Myocyte (in vitro differentiated cells): ENCODE measurements around the gene TMEM126B. TPM values are rescaled to one million over a fixed set of nuclear protein-coding genes. Genes with fewer than 3 reads are reported as not detected.

ENCODE experiments used
- DNase-seq: peaks from one replicate; pipeline ENCODE4 v3.0.0-alpha.2; 2012; ENCODE audit warnings: low read depth
- total RNA-seq: library from RNA; depleted of rRNA; stranded (reverse); fragments of >200 nt; gene quantifications from 2 replicates; pipeline ENCODE4 v1.2.3, GENCODE V29; 2014

Gene TMEM126B
- total RNA-seq, 1 donor from 2014 or later = 78.0 TPM

DNA sequence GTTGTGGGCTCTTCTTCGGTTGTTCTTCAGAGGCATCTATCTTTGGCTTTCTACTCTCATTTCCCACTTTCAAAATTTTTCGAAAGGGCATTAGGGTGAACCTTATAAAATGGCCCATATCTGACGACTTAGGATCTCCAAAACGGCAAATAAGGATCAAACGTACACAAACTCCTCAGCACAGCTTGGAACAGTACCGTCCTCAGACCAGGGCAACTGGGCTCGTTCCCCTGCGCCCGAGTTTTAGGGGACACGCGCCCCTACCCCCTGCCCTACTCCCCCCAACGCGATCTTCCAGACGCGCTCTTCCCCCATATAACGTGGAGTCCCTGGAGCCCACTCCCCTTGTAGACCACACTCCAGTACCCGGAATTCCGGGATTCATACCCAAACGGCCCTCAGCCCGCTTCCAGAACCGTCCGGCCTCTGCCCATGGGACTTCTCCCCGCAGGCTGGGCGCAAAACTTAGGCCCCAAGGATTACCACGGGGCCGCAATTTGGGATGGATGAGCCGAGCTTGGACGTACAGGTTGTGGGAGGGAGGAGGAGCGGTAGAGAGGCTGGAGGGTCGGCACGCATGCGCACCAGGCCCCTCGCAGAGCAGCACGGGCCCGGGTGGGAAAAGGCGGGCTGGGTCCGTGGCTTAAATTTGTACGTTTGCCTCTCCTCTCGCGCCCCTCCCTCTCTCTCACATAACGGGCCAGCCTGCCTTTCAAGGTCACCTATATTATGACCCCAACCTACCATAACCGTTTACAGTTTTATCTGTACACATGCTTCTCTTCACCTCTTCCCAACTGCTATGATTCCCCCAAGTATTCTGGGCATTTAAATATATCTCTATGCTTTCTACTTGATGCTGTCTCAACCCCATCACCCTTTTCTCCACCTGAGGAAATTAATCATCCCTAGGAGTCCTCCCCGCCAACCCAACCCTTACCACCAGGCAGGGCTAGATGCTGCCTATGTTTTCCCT is 54.2 kb downstream of the TMEM126B start:
- peak; percentile 75 for DNase-seq

DNA sequence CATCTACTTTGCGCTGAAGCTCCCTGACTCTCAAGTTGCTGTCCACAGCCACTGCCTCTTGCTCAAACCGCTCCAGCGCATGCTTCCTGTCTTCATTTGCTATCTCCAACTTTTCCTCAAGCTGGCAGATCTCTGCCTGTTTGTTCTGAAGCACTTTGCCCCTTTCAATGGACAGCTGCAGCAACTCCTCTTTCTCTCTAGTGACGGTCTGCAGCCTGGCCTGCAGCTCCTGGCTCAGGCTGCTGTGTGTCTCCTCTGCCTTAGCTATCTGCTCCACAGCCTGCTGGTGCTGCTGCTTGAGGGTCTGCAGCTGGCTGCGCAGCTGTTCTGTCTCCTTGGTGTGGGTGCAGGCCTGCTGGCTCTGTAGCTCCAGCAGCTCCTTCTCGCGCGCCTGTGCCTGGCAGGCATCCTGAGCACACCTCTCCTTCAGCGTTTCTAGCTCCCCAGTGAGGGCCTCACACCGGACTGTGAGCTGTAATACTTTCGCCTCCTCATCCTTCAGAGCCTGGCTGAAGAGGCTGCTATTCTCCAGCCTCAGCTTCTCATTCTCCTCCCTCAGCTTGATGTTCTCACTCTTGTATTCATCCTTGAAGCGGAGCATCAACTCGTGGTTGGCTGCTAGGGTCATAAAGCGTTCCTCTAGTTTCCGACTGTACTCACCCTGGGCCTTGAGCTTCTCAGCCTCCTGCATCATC is 56.9 kb downstream of the TMEM126B start:
- DNase-seq = peak; percentile 73

DNA sequence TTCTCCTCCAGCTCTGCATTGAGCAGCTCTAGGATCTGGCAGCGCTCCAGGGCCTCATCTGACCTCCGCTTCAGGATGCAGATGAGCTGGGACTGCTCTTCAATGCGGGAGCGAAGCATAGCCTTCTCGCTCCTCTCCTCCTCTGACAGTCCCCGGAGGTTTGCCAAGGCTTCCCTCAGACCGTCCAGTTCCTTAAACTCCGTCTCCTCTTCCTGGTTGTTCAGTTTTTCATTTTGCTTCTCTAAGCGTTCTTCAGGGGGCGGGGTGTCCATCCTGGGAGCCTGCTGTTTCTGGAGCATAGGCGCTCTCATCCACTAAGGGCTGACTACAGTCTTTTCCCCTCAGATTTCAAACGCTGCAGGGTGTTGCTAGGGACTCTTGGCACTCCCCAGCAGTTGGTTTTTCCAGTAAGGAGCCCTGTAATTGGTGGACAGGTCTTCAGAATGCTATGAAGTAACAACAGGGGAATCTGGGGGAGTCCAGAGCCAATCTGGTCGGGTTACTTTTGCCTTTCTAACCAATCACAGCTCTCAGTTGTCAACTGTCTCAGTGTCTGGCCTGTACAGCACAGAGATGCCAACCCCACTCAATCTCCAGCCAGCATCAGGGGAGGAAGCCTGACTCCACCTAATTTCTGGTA is 57.5 kb downstream of the TMEM126B start, which contains the start of gene CCDC89:
Gene CCDC89, minus strand, starts transcription at position 376 of the 640 bp plus-strand sequence. Its CDS starts 65 bp downstream, at position 311.
- DNase-seq = peak; percentile 99

Other genes starting within 250 kb of the TMEM126B start
- gene DLG2, start 1.2 kb upstream of the TMEM126B start, total RNA-seq = 7.9 and 9.5 TPM in 2 replicates
- gene TMEM126A, start 19.4 kb downstream of the TMEM126B start, total RNA-seq = 41.6 and 44.1 TPM in 2 replicates
- 29.7 and 34.4 TPM in 2 replicates for gene CREBZF, start 36.5 kb downstream of the TMEM126B start, total RNA-seq
- gene CCDC89, start 57.6 kb downstream of the TMEM126B start, total RNA-seq = 2.5 and 3.5 TPM in 2 replicates
- gene SYTL2, start 182.5 kb downstream of the TMEM126B start, total RNA-seq = 181 and 225 TPM in 2 replicates
- gene CCDC83, start 226.8 kb downstream of the TMEM126B start, total RNA-seq = not detected in 2 replicates